ENCODE measurements around the gene ZHX3. TPM values are rescaled to one million over a fixed set of nuclear protein-coding genes. Genes with fewer than 3 reads are reported as not detected.
A peak's percentile ranks its signal among the peaks of the same experiment; 100 is the strongest.
"Not testable (repeated sequence)": the region's sequence is repeated elsewhere in the genome, so short reads cannot be mapped to it uniquely, and the experiment has no call there.

ZHX3 gene
- total RNA-seq, 2 experiments from 2014 or later, result 11.9 to 15.0 TPM

DNA sequence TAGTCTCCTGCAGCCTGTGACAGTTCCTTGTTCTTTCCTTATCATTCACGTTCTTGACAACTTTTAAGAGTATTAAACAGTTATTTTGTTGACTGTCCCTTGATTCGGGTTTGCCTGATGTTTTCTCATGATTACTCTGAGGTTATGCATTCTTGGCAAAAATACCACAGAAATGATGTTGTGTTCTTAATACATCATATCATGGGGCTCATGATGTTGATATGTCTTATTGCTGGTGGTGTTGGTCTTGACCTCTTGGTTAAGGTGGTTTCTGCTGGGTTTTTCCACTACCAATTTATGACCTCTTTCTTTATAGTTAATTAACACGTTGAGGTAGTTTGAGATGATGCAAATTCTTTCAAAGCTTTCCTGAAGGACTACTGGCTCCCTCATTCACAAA lies 59.1 kb downstream of the ZHX3 start:
- Mint-ChIP-seq H3K27ac (no peak overlapping the region), H3K4me1 (ENCODE audit: low read depth) (no peaks in the 10 kb centered on the region), H3K4me3 (no peak overlapping the region), H3K27me3 (ENCODE audit: low read depth) (no peaks in the 10 kb centered on the region), H3K9me3 (ENCODE audit: insufficient read depth) (no peaks in the 10 kb centered on the region), H3K36me3 (ENCODE audit: low read depth) (no peaks in the 10 kb centered on the region)
- CTCF ChIA-PET, result interaction anchor here (0.9 kb wide), 1 partner anchor 10 kb away, joined by 3 read pairs; no protein-coding TSS in a partner anchor
- POLR2A ChIA-PET, result no interaction called here
- ATAC-seq, result no peak
- no peak for DNase-seq

GRCh38 chr20:41256516-41256915 lies 61.0 kb downstream of the ZHX3 start:
- ChIA-PET CTCF (interaction anchor here (1.0 to 1.6 kb wide), 2 partner anchors 15 to 37 kb away, joined by 3 read pairs; no protein-coding TSS in a partner anchor), POLR2A (no interaction called here)
- no peaks in the 10 kb centered on the region for H3K27me3 Mint-ChIP-seq (ENCODE audit: low read depth)
- no peak overlapping the region for H3K4me3 Mint-ChIP-seq
- no peak overlapping the region for H3K27ac Mint-ChIP-seq
- no peaks in the 10 kb centered on the region for H3K9me3 Mint-ChIP-seq (ENCODE audit: insufficient read depth)
- no peaks in the 10 kb centered on the region for H3K36me3 Mint-ChIP-seq (ENCODE audit: low read depth)
- no peaks in the 10 kb centered on the region for H3K4me1 Mint-ChIP-seq (ENCODE audit: low read depth)
- DNase-seq (no peak), ATAC-seq (no peak)

DNA sequence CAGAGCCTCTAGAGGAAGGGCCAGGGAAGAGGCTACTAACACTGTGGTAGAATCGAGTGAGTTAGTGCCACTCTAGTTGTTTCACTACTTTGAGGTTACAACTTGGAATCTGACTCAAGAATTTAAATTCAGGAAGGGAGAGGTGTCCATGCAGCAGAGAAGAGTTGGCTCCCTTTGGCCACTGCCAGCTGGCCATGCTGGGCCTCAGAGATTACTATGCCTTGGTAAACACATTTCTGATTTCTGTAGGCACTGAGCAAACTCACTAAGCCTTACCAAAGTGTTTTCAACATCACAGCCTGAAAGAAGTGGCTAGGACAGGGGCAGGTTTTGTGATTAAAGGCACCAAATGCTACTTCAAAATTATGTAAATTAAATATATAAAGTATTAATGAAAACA lies 61.9 kb downstream of the ZHX3 start:
- no peak for DNase-seq
- no peak for ATAC-seq
- H3K27me3 Mint-ChIP-seq (ENCODE audit: low read depth), result no peaks in the 10 kb centered on the region
- H3K9me3 Mint-ChIP-seq (ENCODE audit: insufficient read depth), result no peaks in the 10 kb centered on the region
- no peaks in the 10 kb centered on the region for H3K4me1 Mint-ChIP-seq (ENCODE audit: low read depth)
- no peaks in the 10 kb centered on the region for H3K36me3 Mint-ChIP-seq (ENCODE audit: low read depth)
- H3K27ac Mint-ChIP-seq, result no peak overlapping the region
- POLR2A ChIA-PET, result no interaction called here
- CTCF ChIA-PET, result interaction anchor here (1.6 kb wide), 1 partner anchor 16 kb away, joined by 3 read pairs; no protein-coding TSS in a partner anchor
- no peak overlapping the region for H3K4me3 Mint-ChIP-seq

DNA sequence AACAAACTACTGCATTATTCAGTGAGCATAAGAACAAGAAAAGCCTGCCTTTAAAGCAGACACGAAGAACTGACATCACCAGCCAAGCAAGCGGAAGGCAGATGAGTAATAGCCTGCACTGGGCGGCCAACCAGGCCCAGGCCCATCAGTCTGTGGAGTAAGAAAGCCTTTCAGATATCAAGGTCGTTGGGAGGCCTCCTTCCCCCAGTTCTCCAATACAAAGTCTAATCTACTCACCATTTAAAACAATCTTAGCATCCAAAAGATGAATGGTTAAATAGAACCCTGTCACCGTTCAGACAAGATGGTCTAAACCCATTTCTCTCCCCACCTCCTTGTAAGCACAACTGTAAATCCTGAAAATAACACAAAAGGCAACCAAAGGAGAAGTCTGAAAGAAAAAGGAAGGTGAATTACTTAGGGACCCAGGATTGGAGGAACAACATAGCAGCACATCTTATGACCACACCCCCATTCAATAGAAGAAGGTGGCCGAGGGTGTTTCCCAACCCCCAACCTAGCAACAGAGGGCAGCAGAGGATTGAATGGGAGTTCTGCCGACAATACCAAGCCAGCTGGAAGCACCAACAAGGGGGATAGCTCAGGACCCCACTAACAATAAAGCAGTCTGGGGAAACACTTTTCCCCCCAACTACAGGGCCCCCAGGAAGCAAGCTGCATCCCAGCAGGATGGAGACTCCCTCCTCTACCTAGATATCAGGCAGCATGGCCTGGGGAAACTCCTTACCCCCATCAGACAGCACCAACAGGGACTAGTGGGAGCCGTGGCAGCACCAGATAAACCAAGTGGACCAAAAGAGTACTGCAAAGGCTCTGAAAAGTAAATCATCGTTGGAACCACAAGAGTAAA lies 67.9 kb downstream of the ZHX3 start:
- no peak overlapping the region for H3K4me3 Mint-ChIP-seq
- H3K4me1 Mint-ChIP-seq (ENCODE audit: low read depth), result peaks cover 20% of the 10 kb centered on the region
- DNase-seq, result no peak
- no peak overlapping the region for H3K27ac Mint-ChIP-seq
- H3K9me3 Mint-ChIP-seq (ENCODE audit: insufficient read depth), result no peaks in the 10 kb centered on the region
- no peaks in the 10 kb centered on the region for H3K36me3 Mint-ChIP-seq (ENCODE audit: low read depth)
- no peak for ATAC-seq
- ChIA-PET POLR2A (no interaction called here), CTCF (interaction anchor here (1.0 to 1.4 kb wide), 3 partner anchors 43 to 115 kb away, joined by 3 to 7 read pairs (median 5); no protein-coding TSS in a partner anchor)
- H3K27me3 Mint-ChIP-seq (ENCODE audit: low read depth), result no peaks in the 10 kb centered on the region

- ATAC-seq, result no peak
- no peak overlapping the region for H3K27ac Mint-ChIP-seq
- H3K4me3 Mint-ChIP-seq, result no peak overlapping the region
- ChIA-PET CTCF (interaction anchor here (1.1 kb wide), 1 partner anchor 10 kb away, joined by 3 read pairs; no protein-coding TSS in a partner anchor), POLR2A (no interaction called here)
- no peaks in the 10 kb centered on the region for H3K9me3 Mint-ChIP-seq (ENCODE audit: insufficient read depth)
- no peaks in the 10 kb centered on the region for H3K36me3 Mint-ChIP-seq (ENCODE audit: low read depth)
- peaks cover 26% of the 10 kb centered on the region for H3K4me1 Mint-ChIP-seq (ENCODE audit: low read depth)
- DNase-seq, result no peak
- H3K27me3 Mint-ChIP-seq (ENCODE audit: low read depth), result no peaks in the 10 kb centered on the region
These were observed 69.0 kb downstream of the ZHX3 start for GRCh38 chr20:41248368-41249024.

GRCh38 chr20:41247523-41248367 lies 69.8 kb downstream of the ZHX3 start:
- POLR2A ChIA-PET, result no interaction called here
- ATAC-seq, result no peak
- H3K4me3 Mint-ChIP-seq, result no peak overlapping the region

DNA sequence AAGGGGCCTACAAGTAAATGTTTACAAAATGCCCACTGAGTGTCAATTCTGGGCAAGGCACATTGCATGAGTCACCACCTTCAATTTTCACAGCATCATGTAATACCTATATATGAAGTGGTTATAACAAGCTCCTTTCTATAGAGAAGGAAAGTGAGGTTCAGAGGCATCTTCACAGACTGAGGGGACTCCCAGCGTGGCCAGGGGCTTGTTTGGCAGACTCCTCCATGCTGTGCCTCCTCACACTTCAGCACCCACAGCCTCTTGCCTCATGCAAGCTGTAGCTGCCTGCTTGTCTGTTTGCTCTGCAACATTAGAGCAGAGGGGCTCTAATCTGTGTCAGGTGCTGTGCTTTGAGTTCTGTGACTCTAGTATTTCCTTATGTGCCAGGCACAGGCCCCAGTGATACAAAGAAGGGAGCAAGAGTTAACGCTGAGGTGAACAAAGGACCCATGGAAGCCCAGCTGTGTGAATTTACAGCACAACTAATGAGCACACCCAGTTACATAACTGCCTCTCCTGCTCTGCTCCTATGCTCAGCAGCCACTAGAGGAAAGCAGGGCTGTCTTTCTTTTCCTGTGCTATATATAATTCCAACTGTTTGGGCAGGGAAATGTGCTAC lies 72.3 kb downstream of the ZHX3 start:
- Mint-ChIP-seq H3K27ac (no peak overlapping the region), H3K4me3 (no peak overlapping the region), H3K36me3 (ENCODE audit: low read depth) (no peaks in the 10 kb centered on the region), H3K27me3 (ENCODE audit: low read depth) (no peaks in the 10 kb centered on the region), H3K9me3 (ENCODE audit: insufficient read depth) (no peaks in the 10 kb centered on the region), H3K4me1 (ENCODE audit: low read depth) (peaks cover 44% of the 10 kb centered on the region)
- ATAC-seq, result no peak
- ChIA-PET CTCF (interaction anchor here (1.0 kb wide), 1 partner anchor 94 kb away, joined by 4 read pairs; no protein-coding TSS in a partner anchor), POLR2A (no interaction called here)
- no peak for DNase-seq

More at GRCh38 chr20:41247523-41248367, 69.8 kb downstream of the ZHX3 start:
- Mint-ChIP-seq H3K27ac (no peak overlapping the region), H3K9me3 (ENCODE audit: insufficient read depth) (no peaks in the 10 kb centered on the region), H3K36me3 (ENCODE audit: low read depth) (no peaks in the 10 kb centered on the region), H3K27me3 (ENCODE audit: low read depth) (no peaks in the 10 kb centered on the region), H3K4me1 (ENCODE audit: low read depth) (peaks cover 32% of the 10 kb centered on the region)
- DNase-seq, result no peak
- CTCF ChIA-PET, result interaction anchor here (1.1 to 1.7 kb wide), 2 partner anchors 11 to 15 kb away, joined by 3 to 9 read pairs; no protein-coding TSS in a partner anchor

- ATAC-seq, result peak; percentile 85
- Mint-ChIP-seq H3K36me3 (ENCODE audit: low read depth) (no peaks in the 10 kb centered on the region), H3K4me1 (ENCODE audit: low read depth) (peaks cover 41% of the 10 kb centered on the region), H3K9me3 (ENCODE audit: insufficient read depth) (no peaks in the 10 kb centered on the region), H3K4me3 (no peak overlapping the region), H3K27ac (peak overlapping the region; percentile 43), H3K27me3 (ENCODE audit: low read depth) (no peaks in the 10 kb centered on the region)
- POLR2A ChIA-PET, result interaction anchor here (0.9 to 1.2 kb wide), 2 partner anchors 23 to 93 kb away, joined by 3 to 4 read pairs; no protein-coding TSS in a partner anchor
- CTCF ChIA-PET, result interaction anchor here (1.0 to 4.2 kb wide), 8 partner anchors 8 to 193 kb away, joined by 3 to 39 read pairs (median 8); no protein-coding TSS in a partner anchor
- peak; percentile 59 for DNase-seq
These were observed 74.7 kb downstream of the ZHX3 start for GRCh38 chr20:41242807-41243206.

DNA sequence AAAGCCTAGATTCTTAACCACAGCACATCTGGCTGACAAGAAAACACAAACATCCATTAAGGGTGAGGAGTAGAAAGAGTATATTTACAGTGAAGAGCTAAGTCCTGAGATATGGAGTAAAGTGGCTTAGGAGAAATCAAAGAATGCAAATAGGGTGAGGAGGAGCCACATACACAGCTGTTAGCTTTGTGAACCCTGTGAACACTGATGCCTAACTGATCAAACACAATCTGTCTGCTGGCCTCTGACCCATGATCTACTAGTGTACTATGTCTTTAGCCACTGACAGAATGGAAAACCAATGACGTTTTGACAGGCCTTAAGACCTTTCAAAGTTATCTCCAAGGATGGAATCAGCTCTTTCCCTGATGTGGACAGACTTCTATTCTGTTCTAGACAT lies 75.2 kb downstream of the ZHX3 start:
- no peak overlapping the region for H3K4me3 Mint-ChIP-seq
- ATAC-seq (peak; percentile 27), DNase-seq (no peak)
- ChIA-PET CTCF (interaction anchor here (1.0 to 4.2 kb wide), 9 partner anchors 9 to 501 kb away, joined by 3 to 39 read pairs (median 4); no protein-coding TSS in a partner anchor), POLR2A (interaction anchor here (0.9 to 1.2 kb wide), 2 partner anchors 23 to 93 kb away, joined by 3 to 4 read pairs; no protein-coding TSS in a partner anchor)
- H3K9me3 Mint-ChIP-seq (ENCODE audit: insufficient read depth), result no peaks in the 10 kb centered on the region
- H3K27ac Mint-ChIP-seq, result peak overlapping the region; percentile 43
- H3K36me3 Mint-ChIP-seq (ENCODE audit: low read depth), result no peaks in the 10 kb centered on the region
- H3K27me3 Mint-ChIP-seq (ENCODE audit: low read depth), result no peaks in the 10 kb centered on the region
- H3K4me1 Mint-ChIP-seq (ENCODE audit: low read depth), result peaks cover 38% of the 10 kb centered on the region

- H3K36me3 Mint-ChIP-seq (ENCODE audit: low read depth); H3K27me3 Mint-ChIP-seq (ENCODE audit: low read depth); DNase-seq; H3K27ac Mint-ChIP-seq; H3K9me3 Mint-ChIP-seq (ENCODE audit: insufficient read depth); CTCF ChIA-PET; POLR2A ChIA-PET; H3K4me3 Mint-ChIP-seq; ATAC-seq: not testable (repeated sequence)
- H3K4me1 Mint-ChIP-seq (ENCODE audit: low read depth), result peaks cover 24% of the 10 kb centered on the region
These were observed 80.3 kb downstream of the ZHX3 start for GRCh38 chr20:41237233-41237632.

- ATAC-seq; POLR2A ChIA-PET; H3K27me3 Mint-ChIP-seq (ENCODE audit: low read depth); H3K9me3 Mint-ChIP-seq (ENCODE audit: insufficient read depth); H3K4me3 Mint-ChIP-seq; H3K27ac Mint-ChIP-seq; CTCF ChIA-PET; H3K36me3 Mint-ChIP-seq (ENCODE audit: low read depth); DNase-seq: not testable (repeated sequence)
- peaks cover 24% of the 10 kb centered on the region for H3K4me1 Mint-ChIP-seq (ENCODE audit: low read depth)
These were observed 80.7 kb downstream of the ZHX3 start for GRCh38 chr20:41236818-41237217.
